ENCODE measurements around the gene SLC16A8. TPM values are rescaled to one million over a fixed set of nuclear protein-coding genes. Genes with fewer than 3 reads are reported as not detected.
"Not testable (repeated sequence)": the region's sequence is repeated elsewhere in the genome, so short reads cannot be mapped to it uniquely, and the experiment has no call there.

The SLC16A8 gene
- total RNA-seq, 1 donor from 2014 or later = 0.16 TPM

- DNase-seq = no peak
Measured at GRCh38 chr22:38043151-38044039, 40.6 kb downstream of the SLC16A8 start.

GRCh38 chr22:38042488-38042790 is 41.5 kb downstream of the SLC16A8 start:
- DNase-seq = no peak

GRCh38 chr22:38041760-38042487 is 42.1 kb downstream of the SLC16A8 start:
- DNase-seq = no peak

GRCh38 chr22:38040953-38041759 is 42.8 kb downstream of the SLC16A8 start:
- no peak for DNase-seq

- DNase-seq = no peak
Measured at GRCh38 chr22:38038890-38039812, 44.8 kb downstream of the SLC16A8 start.

GRCh38 chr22:38038426-38038825 is 45.6 kb downstream of the SLC16A8 start:
- DNase-seq = peak; percentile 74

- DNase-seq = not testable (repeated sequence)
Measured at GRCh38 chr22:38037367-38038150, 46.4 kb downstream of the SLC16A8 start.

GRCh38 chr22:38036392-38037062 is 47.5 kb downstream of the SLC16A8 start:
- no peak for DNase-seq

- DNase-seq = no peak
Measured at GRCh38 chr22:38035530-38035885, 48.5 kb downstream of the SLC16A8 start.

GRCh38 chr22:38034884-38035529 is 49.0 kb downstream of the SLC16A8 start:
- DNase-seq = no peak

- DNase-seq = peak; percentile 79
Measured at GRCh38 chr22:38034278-38034882, 49.6 kb downstream of the SLC16A8 start.

- peak; percentile 77 for DNase-seq
Measured at GRCh38 chr22:38033522-38034277, 50.3 kb downstream of the SLC16A8 start.

GRCh38 chr22:38032681-38033521 is 51.1 kb downstream of the SLC16A8 start:
- no peak for DNase-seq

- no peak for DNase-seq
Measured at GRCh38 chr22:38031491-38031890, 52.5 kb downstream of the SLC16A8 start.

- DNase-seq = no peak
Measured at GRCh38 chr22:38030311-38031133, 53.5 kb downstream of the SLC16A8 start.

- DNase-seq = no peak
Measured at GRCh38 chr22:38029901-38030300, 54.1 kb downstream of the SLC16A8 start.

- no peak for DNase-seq
Measured at GRCh38 chr22:38029370-38029769, 54.6 kb downstream of the SLC16A8 start.

All from occipital lobe (tissue), 2 donors.